ENCODE results near the gene PDK2. TPM values are rescaled to one million over a fixed set of nuclear protein-coding genes. Genes with fewer than 3 reads are reported as not detected.

PDK2 gene
- total and polyA plus RNA-seq, 10 of the 15 experiments (the other 5 are each of a cell fraction or from before 2014, with no cell fraction given), result 0.98 to 22.6 (median 12.3) TPM

DNA sequence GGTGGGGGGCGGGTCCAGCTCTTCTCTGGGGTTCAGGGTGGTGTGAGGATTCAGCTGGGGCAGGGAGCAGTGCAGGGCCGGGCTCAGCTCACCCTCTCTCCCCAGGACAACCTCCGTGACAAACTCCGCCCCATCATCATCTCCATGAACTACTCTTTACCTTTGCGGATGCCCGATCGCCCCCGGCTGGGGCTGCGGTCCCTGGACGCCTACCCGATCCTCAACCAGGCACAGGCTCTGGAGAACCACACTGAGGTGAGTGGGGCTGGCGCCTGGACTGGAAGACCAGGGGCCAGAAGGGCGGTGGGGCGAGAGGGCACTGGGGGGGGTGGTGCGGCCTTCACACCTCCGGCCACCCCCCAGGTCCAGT lies 18.9 kb upstream of the PDK2 start:
- no peak overlapping the region for H3K4me2 ChIP-seq (ENCODE audit: control insufficient read depth, insufficient read depth)
- BruUV-seq (replicated peaks), result no TSS peak
- no peak for DNase-seq (ENCODE audit: low read depth, low spot score)
- peaks cover 0 to 6% of the 10 kb centered on the region in 2 experiments; a peak in 2 of 4 replicates for H3K36me3 ChIP-seq (ENCODE audit: control insufficient read depth in 2 of 2, insufficient read depth in 2 of 2, low read length in 1 of 2)
- in situ Hi-C loops (cut with MboI), result no loop called here
- H3K27me3 ChIP-seq (replicated peaks in 1 of 2; ENCODE audit: control insufficient read depth in 2 of 2, insufficient read depth in 2 of 2, low read length in 1 of 2), result no peaks in the 10 kb centered on the region
- FAIRE-seq, result no peak
- SMC1A ChIA-PET (ENCODE audit: uncharacterized antibody, unreplicated experiment), result no interaction called here
- H3K27ac ChIP-seq (ENCODE audit: control insufficient read depth, insufficient read depth), result no peak overlapping the region
- WGBS (ENCODE audit: insufficient coverage, insufficient replicate concordance, low lambda C conversion rate, missing lambda C conversion rate), result 86% methylated on average over 16 of the region's 16 CpGs
- H3K9ac ChIP-seq (ENCODE audit: control insufficient read depth, insufficient read depth, low read length), result no peak overlapping the region
- intact Hi-C loops (cut with micrococcal nuclease; ENCODE audit: unreplicated experiment), result no loop called here
- RAD21 ChIA-PET (ENCODE audit: unreplicated experiment), result no interaction called here
- ATAC-seq, result no peak
- peaks cover 5% of the 10 kb centered on the region; the same call in 1 of the 2 replicates for H3K4me1 ChIP-seq (ENCODE audit: control insufficient read depth, insufficient read depth, low read length)
- H3K4me3 ChIP-seq, result no peak overlapping the region
- POLR2A ChIA-PET, result no interaction called here
- CTCF ChIA-PET, result no interaction called here
- H3K79me2 ChIP-seq (ENCODE audit: control insufficient read depth, insufficient read depth, low read length), result no peaks in the 10 kb centered on the region
- TF ChIP-seq ATF3 (IDR thresholded peaks at IDR 0.05; ENCODE audit: borderline replicate concordance, extremely low read depth, low read depth, low read length), result no peak
- TF ChIP-seq CREB1 (IDR thresholded peaks at IDR 0.05; ENCODE audit: low read depth), result no peak
- no peaks in the 10 kb centered on the region for H4K20me1 ChIP-seq (ENCODE audit: control insufficient read depth, insufficient read depth)
- no peak overlapping the region for H2AFZ ChIP-seq (ENCODE audit: control insufficient read depth, low read depth, low read length)
- no peaks in the 10 kb centered on the region for H3K9me3 ChIP-seq (replicated peaks; ENCODE audit: control insufficient read depth, insufficient read depth, low read length)

- no peak overlapping the region for H2AFZ ChIP-seq (ENCODE audit: control insufficient read depth, low read depth, low read length)
- SMC1A ChIA-PET (ENCODE audit: uncharacterized antibody, unreplicated experiment), result no interaction called here
- no TSS peak for BruUV-seq (replicated peaks)
- peaks cover 5% of the 10 kb centered on the region; the same call in 1 of the 2 replicates for H3K4me1 ChIP-seq (ENCODE audit: control insufficient read depth, insufficient read depth, low read length)
- no peak for DNase-seq (ENCODE audit: low read depth, low spot score)
- no peaks in the 10 kb centered on the region for H3K9me3 ChIP-seq (replicated peaks; ENCODE audit: control insufficient read depth, insufficient read depth, low read length)
- H3K4me2 ChIP-seq (ENCODE audit: control insufficient read depth, insufficient read depth), result no peak overlapping the region
- H4K20me1 ChIP-seq (ENCODE audit: control insufficient read depth, insufficient read depth), result no peaks in the 10 kb centered on the region
- no peaks in the 10 kb centered on the region for H3K27me3 ChIP-seq (replicated peaks in 1 of 2; ENCODE audit: control insufficient read depth in 2 of 2, insufficient read depth in 2 of 2, low read length in 1 of 2)
- H3K79me2 ChIP-seq (ENCODE audit: control insufficient read depth, insufficient read depth, low read length), result no peaks in the 10 kb centered on the region
- RAD21 ChIA-PET (ENCODE audit: unreplicated experiment), result no interaction called here
- H3K27ac ChIP-seq (ENCODE audit: control insufficient read depth, insufficient read depth), result no peak overlapping the region
- CTCF ChIA-PET, result interaction anchor here (0.8 kb wide), 1 partner anchor 11 kb away, joined by 4 read pairs; no protein-coding TSS in a partner anchor
- POLR2A ChIA-PET, result no interaction called here
- H3K36me3 ChIP-seq (ENCODE audit: control insufficient read depth in 2 of 2, insufficient read depth in 2 of 2, low read length in 1 of 2), result peaks cover 0 to 4% of the 10 kb centered on the region in 2 experiments; a peak in 2 of 4 replicates
- no peak for FAIRE-seq
- in situ Hi-C loops (cut with MboI), result no loop called here
- intact Hi-C loops (cut with micrococcal nuclease; ENCODE audit: unreplicated experiment), result no loop called here
- no peak for ATAC-seq
- no peak overlapping the region for H3K9ac ChIP-seq (ENCODE audit: control insufficient read depth, insufficient read depth, low read length)
- no peak overlapping the region for H3K4me3 ChIP-seq
- 80% methylated on average over 30 of the region's 39 CpGs for WGBS (ENCODE audit: insufficient coverage, insufficient replicate concordance, low lambda C conversion rate, missing lambda C conversion rate)
- TF ChIP-seq CUX1 (IDR thresholded peaks at IDR 0.05; ENCODE audit: insufficient replicate concordance, low read depth, low read length) (no peak), IRF3 (IDR thresholded peaks at IDR 0.05) (no peak), FOXM1 (IDR thresholded peaks at IDR 0.05; ENCODE audit: low read depth, low read length) (no peak), BHLHE40 (IDR thresholded peaks at IDR 0.05; ENCODE audit: borderline replicate concordance in 1 of 2, low read depth in 2 of 2, low read length in 1 of 2) (no peak), MEF2B (IDR thresholded peaks at IDR 0.05; ENCODE audit: partially characterized antibody, poor library complexity, severe bottlenecking) (no peak), ZSCAN29 (IDR thresholded peaks at IDR 0.05) (no peak), NBN (IDR thresholded peaks at IDR 0.05) (no peak), YBX1 (IDR thresholded peaks at IDR 0.05) (no peak), HDAC6 (IDR thresholded peaks at IDR 0.05; ENCODE audit: unreplicated experiment) (no peak)
These were observed 18.4 kb upstream of the PDK2 start for GRCh38 chr17:50076591-50077235.
